Inflammatory macrophage (primary cell): ENCODE results near the gene PDCL3.

Experiments
- DNase-seq, 2 donors: peaks; one replicate each; pipeline ENCODE4 v3.0.0-alpha.2; 2020 to 2022

PDCL3 gene

DNA sequence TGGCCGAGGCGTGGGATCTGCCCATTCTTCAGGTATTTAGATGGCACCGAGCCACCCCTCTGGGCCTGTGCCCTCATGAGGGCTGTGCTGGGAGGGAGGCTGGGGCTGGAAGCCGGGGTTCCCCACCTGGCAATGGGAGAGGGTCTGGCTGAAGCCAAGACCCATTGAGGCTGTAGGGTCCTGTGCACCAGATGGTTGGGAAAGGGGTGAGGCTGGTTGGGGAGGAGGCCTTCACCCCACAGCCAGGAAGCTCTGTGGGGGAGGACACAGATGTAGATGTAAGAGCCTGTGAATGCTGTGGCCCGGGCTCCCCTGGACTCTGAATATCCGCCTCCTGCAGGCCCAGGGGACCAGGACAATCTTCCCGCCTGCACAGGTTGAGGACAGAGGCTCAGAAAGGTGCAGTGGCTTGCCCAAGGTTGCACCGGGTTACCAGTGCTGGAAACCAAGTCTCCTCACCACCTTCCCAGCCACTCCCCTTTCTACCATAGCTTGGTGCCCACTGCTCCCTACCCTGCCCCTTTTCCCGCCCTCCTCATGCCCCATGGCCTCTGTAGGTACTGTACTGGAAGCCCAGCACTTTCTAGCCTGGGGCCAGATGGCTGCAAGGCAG is 49.7 kb downstream of the PDCL3 start:
- no peak for DNase-seq

DNA sequence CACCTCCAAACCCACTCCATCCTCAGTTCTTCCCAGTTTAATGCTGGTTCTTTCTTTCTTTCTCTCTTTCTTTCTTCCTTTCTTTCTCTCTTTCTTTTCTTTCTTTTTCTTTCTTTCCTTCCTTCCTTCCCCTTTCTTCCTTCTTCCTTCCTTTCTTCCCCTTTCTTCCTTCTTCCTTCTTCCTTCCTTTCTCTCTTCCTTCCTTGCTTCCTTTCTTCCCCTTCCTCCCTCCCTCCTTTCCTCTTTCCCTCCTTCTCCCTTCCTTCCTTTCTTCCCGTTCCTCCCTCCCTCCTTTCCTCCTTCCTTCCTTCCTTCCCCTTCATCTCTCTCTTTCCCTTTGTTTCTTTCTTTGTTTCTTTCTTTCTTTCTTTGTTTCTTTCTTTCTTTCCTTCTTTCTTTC is 50.9 kb downstream of the PDCL3 start:
- no peak for DNase-seq

DNA sequence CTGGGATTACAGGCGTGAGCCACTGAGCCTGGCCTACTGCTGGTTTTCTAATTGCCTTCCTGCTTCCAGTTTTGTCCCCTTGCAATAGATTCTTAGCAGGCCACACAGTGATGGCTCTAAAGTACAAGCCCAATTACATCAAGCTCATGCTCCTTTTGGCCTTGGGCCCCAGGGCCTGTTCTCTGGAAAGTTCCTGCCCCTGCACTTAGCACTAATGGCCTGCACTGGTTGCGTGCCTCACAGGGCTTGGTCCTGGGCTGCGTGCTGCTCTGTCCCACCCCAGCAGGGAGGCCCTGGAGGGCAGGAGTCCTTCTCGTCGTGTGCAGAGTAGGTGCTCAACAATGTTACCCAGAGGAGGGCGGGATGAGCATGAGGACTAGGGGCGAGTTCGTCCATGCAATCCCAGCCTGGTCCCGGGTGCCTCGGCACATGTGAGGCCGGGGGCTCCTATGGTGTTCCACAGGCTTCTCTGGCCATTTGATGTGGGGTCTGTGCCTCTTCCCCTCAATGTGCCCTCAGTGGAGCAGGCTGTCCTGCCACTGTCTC is 51.7 kb downstream of the PDCL3 start:
- no peak for DNase-seq

DNA sequence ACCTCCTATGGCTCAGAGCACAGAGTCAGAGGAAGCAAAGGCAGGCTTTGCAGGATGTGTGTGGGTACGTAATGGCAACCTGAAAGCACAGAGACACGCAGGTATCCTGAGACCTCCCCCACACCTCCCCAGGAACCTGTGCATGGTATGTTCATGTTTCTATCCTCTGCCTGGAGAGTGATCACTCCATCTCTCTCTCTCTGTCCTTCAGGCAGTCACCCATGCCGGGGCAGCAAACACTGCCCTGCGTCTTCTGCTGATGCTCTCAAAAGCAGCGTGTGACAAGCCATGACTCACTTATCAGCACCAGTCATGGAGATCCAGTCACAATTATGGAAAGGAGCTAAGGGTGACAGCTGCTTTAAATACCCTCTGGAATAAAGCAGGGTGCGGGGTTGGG is 52.7 kb downstream of the PDCL3 start:
- no peak for DNase-seq

DNA sequence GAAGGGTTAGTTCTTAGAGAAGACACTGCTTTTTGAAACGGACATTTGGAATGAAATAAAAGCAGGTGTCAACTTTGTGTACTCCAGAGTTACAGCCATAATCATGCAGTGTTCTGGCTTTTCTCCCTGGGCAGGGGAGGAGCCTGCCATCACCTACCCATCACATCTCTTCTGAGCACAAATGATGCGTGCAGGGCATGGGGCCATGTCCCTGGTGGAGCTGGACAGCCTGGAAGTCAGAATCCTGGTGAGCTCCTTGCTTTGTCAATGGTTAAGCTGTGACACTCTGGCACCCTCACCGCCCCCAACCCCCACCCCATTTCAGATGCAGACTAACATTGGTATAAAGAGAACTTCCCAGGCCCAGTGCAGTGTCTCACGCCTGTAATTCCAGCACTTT is 53.1 kb downstream of the PDCL3 start:
- no peak for DNase-seq

DNA sequence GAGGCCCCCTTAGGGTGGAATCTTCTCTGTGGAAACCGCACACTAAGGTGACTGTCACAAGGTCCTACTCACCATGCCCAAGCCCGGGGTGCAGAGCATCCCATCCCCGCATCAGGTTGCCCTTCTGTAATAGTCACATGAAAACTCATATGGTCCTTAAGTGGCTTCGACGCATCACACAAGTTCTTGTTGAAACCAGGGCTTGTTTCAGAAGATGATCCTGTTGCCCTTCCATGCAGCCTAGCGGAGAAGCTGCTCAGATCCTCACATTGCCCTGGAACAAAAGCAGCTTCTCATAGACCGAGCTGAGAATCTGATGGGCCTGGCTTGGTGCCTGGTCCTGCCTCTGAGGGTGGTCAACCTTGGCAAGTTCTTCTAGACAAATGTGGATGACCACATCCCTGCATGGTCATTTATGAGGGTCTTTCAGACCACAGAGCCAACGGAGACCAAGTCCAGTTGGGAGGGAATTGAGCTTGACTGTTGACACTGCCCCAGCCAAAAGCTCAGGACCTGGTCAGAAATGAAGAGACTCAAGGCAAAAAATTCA is 54.1 kb downstream of the PDCL3 start:
- DNase-seq, result no peak

DNA sequence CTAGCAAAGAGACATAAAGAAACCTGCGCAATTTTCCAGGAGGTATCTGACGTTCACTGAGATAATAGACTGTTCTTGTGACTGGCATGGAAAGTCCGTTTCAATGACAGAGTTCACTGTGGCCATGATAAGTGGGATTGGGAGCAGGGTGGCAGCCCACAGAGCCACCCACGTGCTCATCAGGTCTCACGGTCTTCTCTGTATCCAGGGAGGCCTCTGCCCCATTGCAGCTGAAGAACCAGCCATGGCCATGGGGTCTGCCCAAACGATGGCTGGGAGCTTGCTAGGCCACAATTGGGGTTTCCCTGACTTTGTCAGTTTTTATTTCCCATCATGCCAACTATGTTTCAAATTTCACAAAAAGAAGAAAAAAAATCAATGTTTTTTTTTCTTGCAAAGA is 57.2 kb downstream of the PDCL3 start:
- no peak for DNase-seq

DNA sequence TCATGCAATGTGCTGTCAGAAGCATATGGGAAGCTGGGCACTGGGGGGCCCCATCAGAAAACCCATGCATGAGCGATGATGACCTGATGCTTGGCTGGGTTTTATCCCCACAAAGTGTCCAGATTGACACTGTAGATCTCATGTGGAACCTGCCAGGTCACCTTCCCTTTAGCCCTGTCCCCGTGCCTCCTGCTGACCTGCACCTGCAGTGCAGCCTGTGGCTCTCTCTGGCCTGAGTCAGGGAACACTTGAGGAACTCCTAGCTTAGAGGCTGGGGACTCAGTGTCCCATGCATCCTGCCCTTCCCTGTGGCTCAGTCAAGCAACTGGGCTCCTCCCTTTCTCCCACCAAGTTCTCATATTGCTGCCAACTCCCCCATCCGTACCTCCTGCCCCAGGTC is 57.7 kb downstream of the PDCL3 start:
- DNase-seq, result no peak

DNA sequence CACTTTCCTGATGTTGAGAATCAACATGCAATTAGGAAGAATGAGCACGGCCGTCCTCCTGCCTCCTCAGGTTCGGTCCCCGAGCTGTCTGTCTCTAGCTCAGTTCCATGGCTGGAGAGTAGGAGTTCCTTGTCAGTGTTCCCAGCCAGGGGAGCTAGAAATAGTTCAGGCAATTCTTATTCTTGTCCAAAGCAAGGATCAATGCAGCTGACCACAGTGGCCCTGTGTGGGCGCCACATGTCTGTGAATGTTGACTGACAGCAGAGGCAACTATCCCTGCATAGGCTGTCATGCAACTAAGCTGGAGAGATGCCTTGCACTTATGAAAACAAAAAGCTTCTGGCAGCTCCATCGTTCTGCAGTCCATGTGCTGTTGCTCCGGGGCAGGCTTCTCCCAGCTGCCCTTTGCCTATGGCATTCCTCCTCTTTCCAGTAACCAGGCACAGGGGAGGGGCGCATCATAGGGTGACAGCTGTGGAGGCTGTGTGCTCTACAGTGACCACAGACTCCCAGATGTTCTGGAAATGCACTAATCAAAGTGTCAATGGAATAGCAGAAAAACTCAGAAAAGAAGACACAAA is 58.7 kb downstream of the PDCL3 start:
- DNase-seq, result no peak

DNA sequence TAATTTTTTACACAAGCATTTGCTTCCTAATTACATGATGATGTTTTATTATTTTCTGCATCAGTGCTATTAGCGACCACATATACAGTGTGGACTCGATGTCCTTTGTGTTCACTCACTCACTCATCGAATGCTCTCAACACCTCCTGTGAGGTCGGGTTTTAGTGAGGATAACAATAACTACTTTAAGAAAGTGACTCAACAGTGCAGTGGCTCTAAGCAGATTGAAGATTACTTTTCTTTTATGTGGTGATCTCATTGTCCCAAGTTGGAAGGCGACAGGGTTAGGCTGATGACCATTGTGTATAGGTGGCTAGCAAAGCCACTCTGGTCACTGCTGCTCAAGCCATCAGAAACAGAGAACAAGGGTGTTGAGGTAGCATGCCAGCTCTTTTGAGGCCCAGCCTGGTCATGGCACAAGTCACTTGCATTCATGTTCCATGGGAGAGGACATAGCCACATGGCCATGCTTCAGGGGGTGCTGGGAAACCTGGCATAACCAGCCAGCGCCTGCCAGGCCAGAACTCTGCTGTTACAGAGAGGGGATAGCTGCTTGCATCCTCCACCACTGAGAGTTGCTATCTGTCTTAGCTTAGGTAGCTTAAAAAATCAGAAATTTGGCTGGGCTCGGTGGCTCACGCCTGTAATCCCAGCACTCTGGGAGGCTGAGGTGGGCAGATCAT is 60.4 kb downstream of the PDCL3 start:
- DNase-seq, result no peak

DNA sequence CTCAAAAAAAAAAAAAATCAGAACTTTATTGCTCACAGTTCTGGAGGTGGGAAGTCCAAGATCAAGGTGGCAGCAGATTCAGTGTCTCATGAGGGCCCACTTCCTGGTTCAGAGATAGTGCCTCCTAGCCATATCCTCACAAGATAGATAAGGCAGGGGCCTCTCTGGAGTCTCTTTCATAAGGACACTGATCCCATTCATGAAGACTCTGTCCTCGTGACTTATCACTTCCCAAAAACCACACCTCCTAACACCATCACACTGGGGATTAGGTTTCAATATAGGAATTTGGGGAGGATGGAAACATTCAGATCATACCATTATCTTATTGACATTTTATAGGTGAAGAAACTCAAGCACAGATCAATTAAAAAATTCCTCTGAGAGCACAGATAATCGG is 61.1 kb downstream of the PDCL3 start:
- DNase-seq, result no peak

DNA sequence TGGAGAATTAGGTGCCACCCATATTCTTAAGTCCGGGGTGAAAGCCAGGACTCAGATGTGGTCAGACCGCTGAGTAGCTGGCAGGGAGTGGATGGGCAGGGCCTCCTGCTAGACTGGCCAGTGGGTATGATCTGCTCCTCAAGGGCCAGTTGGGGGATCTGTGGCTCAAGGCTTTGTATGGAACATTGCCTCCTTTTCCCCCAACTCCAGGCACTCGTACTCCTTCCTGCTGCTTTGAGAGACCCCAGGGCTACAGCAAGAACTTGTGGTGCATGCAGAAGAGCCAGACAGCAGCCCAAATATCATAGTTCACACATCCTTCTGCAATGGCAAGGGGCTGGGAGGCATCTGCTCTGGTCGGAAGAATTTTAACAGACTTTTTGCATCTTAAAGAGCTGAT is 61.7 kb downstream of the PDCL3 start:
- DNase-seq, result no peak

DNA sequence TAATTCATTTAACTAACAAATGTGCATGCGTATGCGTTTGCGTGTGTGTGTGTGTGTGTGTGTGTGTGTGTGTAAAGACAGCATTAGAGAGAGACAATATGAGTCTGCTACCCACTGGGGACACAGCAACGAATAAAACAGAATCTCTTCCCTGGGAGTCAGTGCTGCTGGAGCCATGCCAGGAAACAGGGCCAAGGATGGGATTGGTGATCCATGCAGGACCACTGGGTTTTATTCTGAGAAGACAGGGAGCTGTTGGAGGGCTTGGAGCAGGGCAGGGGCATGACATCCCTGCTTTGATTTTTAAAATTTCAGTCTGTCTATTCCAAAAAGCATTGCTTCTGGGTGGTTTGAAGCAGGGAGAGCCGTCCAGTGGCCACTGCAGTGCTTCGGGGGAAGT is 62.9 kb downstream of the PDCL3 start:
- DNase-seq, result no peak
